ENCODE data around the gene TMEM256.

The TMEM256 gene

GRCh38 chr17:7441266-7441665 is 37.4 kb upstream of the TMEM256 start:
- no peak for DNase-seq (ENCODE audit: extremely low read depth, low read depth)

GRCh38 chr17:7440834-7441195 is 36.9 kb upstream of the TMEM256 start:
- no peak for DNase-seq (ENCODE audit: extremely low read depth, low read depth)
- no peak for TF ChIP-seq CTCF (IDR thresholded peaks at IDR 0.05; ENCODE audit: low read depth, low read length)

More at GRCh38 chr17:7441266-7441665, 37.4 kb upstream of the TMEM256 start:
- TF ChIP-seq CTCF (IDR thresholded peaks at IDR 0.05; ENCODE audit: low read depth, low read length) = no peak

- no peak for TF ChIP-seq CTCF (IDR thresholded peaks at IDR 0.05; ENCODE audit: low read depth, low read length)
- DNase-seq (ENCODE audit: extremely low read depth, low read depth) = no peak
Measured at GRCh38 chr17:7440113-7440833, 36.4 kb upstream of the TMEM256 start.

GRCh38 chr17:7439462-7440112 is 35.7 kb upstream of the TMEM256 start, which contains the start of gene FGF11:
Gene FGF11 (plus strand): TSS chr17:7439512. CDS start chr17:7439621, 109 bp downstream.
- no peak for TF ChIP-seq CTCF (IDR thresholded peaks at IDR 0.05; ENCODE audit: low read depth, low read length)
- no peak for DNase-seq (ENCODE audit: extremely low read depth, low read depth)

- no peak for DNase-seq (ENCODE audit: extremely low read depth, low read depth)
- no peak for TF ChIP-seq CTCF (IDR thresholded peaks at IDR 0.05; ENCODE audit: low read depth, low read length)
Measured at GRCh38 chr17:7438656-7439460, 35.0 kb upstream of the TMEM256 start.

- DNase-seq (ENCODE audit: extremely low read depth, low read depth) = no peak
- TF ChIP-seq CTCF (IDR thresholded peaks at IDR 0.05; ENCODE audit: low read depth, low read length) = no peak
Measured at GRCh38 chr17:7437950-7438614, 34.2 kb upstream of the TMEM256 start.

Measured in AG09319 (cell line).